H1 (cell line): ENCODE results near the gene CMYA5. TPM values are rescaled to one million over a fixed set of nuclear protein-coding genes. Genes with fewer than 3 reads are reported as not detected.

ENCODE experiments used
- CTCF ChIA-PET: fragments of 300-600 bp; sonication (Branson Sonifier 250); formaldehyde crosslinking; loops from one replicate; lab custom pipeline; 2021; ENCODE audit not compliant: partially characterized antibody; lab: Charles Lee
- POLR2A ChIA-PET: fragments of 300-600 bp; sonication (Branson Sonifier 250); formaldehyde crosslinking; loops from one replicate; lab custom pipeline; 2021; ENCODE audit warnings: inconsistent platforms; ENCODE audit not compliant: partially characterized antibody; lab: Charles Lee
- DNase-seq, 2 experiments: peaks; one replicate each; pipeline versions ENCODE4 v3.0.0 to v3.0.0-alpha.2; 2010 to 2022; ENCODE audit warnings: low spot score in 2 of 2, low read depth in 1 of 2, mixed read lengths in 1 of 2
- FAIRE-seq: peaks from 2 replicates; lab custom pipeline; 2011; peaks lifted over from hg19 to GRCh38; lab: Jason Lieb, UNC
- H2AFZ ChIP-seq: 2 replicates; pipeline ENCODE4 v1.8.1; 2012; ENCODE audit warnings: low read length, inconsistent platforms
- H2AK5ac ChIP-seq: 2 replicates; pipeline ENCODE4 v1.6.1; 2013; ENCODE audit warnings: low read depth, low read length
- H2BK120ac ChIP-seq: replicated peaks from 2 replicates; pipeline ENCODE3; 2013; ENCODE audit warnings: low read depth, low read length, inconsistent platforms
- H2BK12ac ChIP-seq: 2 replicates; pipeline ENCODE4 v1.6.1; 2013; ENCODE audit warnings: low read depth, low read length
- H2BK15ac ChIP-seq: 2 replicates; pipeline ENCODE4 v1.6.1; 2013; ENCODE audit warnings: low read length
- H2BK20ac ChIP-seq: 2 replicates; pipeline ENCODE4 v1.6.1; 2013; ENCODE audit warnings: low read length
- H2BK5ac ChIP-seq: 2 replicates; pipeline ENCODE4 v1.6.1; 2013; ENCODE audit warnings: low read depth, low read length
- H3K14ac ChIP-seq: 2 replicates; pipeline ENCODE4 v1.6.1; 2013; ENCODE audit warnings: inconsistent platforms; ENCODE audit not compliant: insufficient read length
- H3K18ac ChIP-seq: 2 replicates; pipeline ENCODE4 v1.6.1; 2013; ENCODE audit warnings: low read length; ENCODE audit errors: extremely low read depth
- H3K23ac ChIP-seq: 2 replicates; pipeline ENCODE4 v1.6.1; 2013; ENCODE audit warnings: inconsistent platforms; ENCODE audit not compliant: insufficient read length
- H3K23me2 ChIP-seq: 2 replicates; pipeline ENCODE4 v1.6.1; 2013; ENCODE audit warnings: low read depth, low read length
- H3K27ac ChIP-seq: 2 replicates; pipeline ENCODE4 v1.6.1; 2011; ENCODE audit warnings: low read depth, low read length, inconsistent platforms
- H3K27me3 ChIP-seq, 4 experiments: replicated peaks in 1 of 4; 1 replicate in 1 of 4; 2 replicates in 3 of 4; pipeline versions ENCODE4 v1.6.1 to v1.8.1; 2011 to 2013; ENCODE audit warnings: low read length in 3 of 4, mild to moderate bottlenecking in 3 of 4, inconsistent platforms in 2 of 4, mixed read lengths in 2 of 4, moderate library complexity in 1 of 4; ENCODE audit not compliant: control insufficient read depth in 3 of 4, insufficient read depth in 3 of 4; ENCODE audit errors: extremely low read depth in 1 of 4
- H3K36me3 ChIP-seq, 4 experiments: 2 replicates each; pipeline versions ENCODE4 v1.6.1 to v1.8.1; 2011 to 2013; ENCODE audit warnings: mild to moderate bottlenecking in 4 of 4, low read length in 3 of 4, moderate library complexity in 2 of 4, control low read depth in 1 of 4, inconsistent platforms in 1 of 4; ENCODE audit not compliant: insufficient read depth in 4 of 4, control insufficient read depth in 2 of 4
- H3K4ac ChIP-seq: replicated peaks from 2 replicates; pipeline ENCODE3; 2013; ENCODE audit warnings: low read length, low read depth, mixed read lengths, inconsistent platforms; ENCODE audit not compliant: insufficient read length
- H3K4me1 ChIP-seq, 4 experiments: replicated peaks in 1 of 4; 1 replicate in 1 of 4; 2 replicates in 3 of 4; pipeline versions ENCODE4 v1.6.1 to v1.8.1; 2011 to 2013; ENCODE audit warnings: low read length in 3 of 4, inconsistent platforms in 2 of 4, mixed read lengths in 1 of 4; ENCODE audit not compliant: insufficient read depth in 4 of 4, control insufficient read depth in 3 of 4
- H3K4me2 ChIP-seq, 2 experiments: 2 replicates each; pipeline versions ENCODE4 v1.6.1 to v1.8.1; 2011 to 2013; ENCODE audit warnings: low read depth in 2 of 2, low read length in 2 of 2, control low read depth in 1 of 2, inconsistent platforms in 1 of 2, mild to moderate bottlenecking in 1 of 2; ENCODE audit not compliant: insufficient read depth in 1 of 2
- H3K4me3 ChIP-seq, 4 experiments: fragments of 200-600, 300-600 bp in 1 of 4; sonication (generic), shearing (Covaris generic), sonication (Bioruptor Twin) in 1 of 4; 2 replicates each; pipeline versions ENCODE4 v1.5.1 to v1.8.1; 2011 to 2016; ENCODE audit warnings: low read length in 4 of 4, low read depth in 3 of 4, control low read depth in 2 of 4, inconsistent platforms in 2 of 4, mild to moderate bottlenecking in 2 of 4, mixed read lengths in 1 of 4, moderate library complexity in 1 of 4; ENCODE audit not compliant: insufficient read depth in 2 of 4; ENCODE audit errors: extremely low read depth in 1 of 4
- H3K56ac ChIP-seq: replicated peaks from 2 replicates; pipeline ENCODE3; 2013; ENCODE audit warnings: low read depth, mild to moderate bottlenecking, mixed read lengths, low read length, inconsistent platforms; ENCODE audit not compliant: insufficient read length
- H3K79me1 ChIP-seq: 2 replicates; pipeline ENCODE4 v1.6.1; 2013; ENCODE audit warnings: low read depth, low read length, control low read depth
- H3K79me2 ChIP-seq, 2 experiments: 2 replicates each; pipeline versions ENCODE4 v1.6.1 to v1.8.1; 2012 to 2013; ENCODE audit warnings: low read length in 2 of 2, mild to moderate bottlenecking in 2 of 2, inconsistent platforms in 1 of 2; ENCODE audit not compliant: insufficient read depth in 2 of 2, control insufficient read depth in 1 of 2
- H3K9ac ChIP-seq, 4 experiments: replicated peaks in 1 of 4; 1 replicate in 1 of 4; 2 replicates in 3 of 4; pipeline versions ENCODE4 v1.6.1 to v1.8.1; 2011 to 2013; ENCODE audit warnings: low read depth in 3 of 4, low read length in 3 of 4, control low read depth in 2 of 4, mild to moderate bottlenecking in 2 of 4, moderate library complexity in 2 of 4, inconsistent platforms in 1 of 4; ENCODE audit errors: extremely low read depth in 1 of 4
- H3K9me3 ChIP-seq, 2 experiments: 2 replicates each; pipeline versions ENCODE4 v1.6.1 to v1.8.1; 2012 to 2013; ENCODE audit warnings: mild to moderate bottlenecking in 2 of 2, moderate library complexity in 2 of 2, control low read depth in 1 of 2, inconsistent platforms in 1 of 2, low read depth in 1 of 2, low read length in 1 of 2, mixed read lengths in 1 of 2; ENCODE audit not compliant: insufficient read depth in 2 of 2
- H4K20me1 ChIP-seq, 2 experiments: replicated peaks in 1 of 2; 2 replicates each; pipeline versions ENCODE3 to v1.8.1; 2011 to 2013; ENCODE audit warnings: inconsistent platforms in 2 of 2, low read length in 2 of 2, mild to moderate bottlenecking in 1 of 2; ENCODE audit not compliant: insufficient read depth in 2 of 2, control insufficient read depth in 1 of 2
- H4K5ac ChIP-seq: 2 replicates; pipeline ENCODE4 v1.6.1; 2013; ENCODE audit warnings: low read length, low read depth, mixed read lengths, inconsistent platforms; ENCODE audit not compliant: insufficient read length
- H4K8ac ChIP-seq: 2 replicates; pipeline ENCODE4 v1.8.0; 2013; ENCODE audit warnings: mild to moderate bottlenecking, moderate library complexity, low read length, inconsistent platforms; ENCODE audit not compliant: insufficient read depth; ENCODE audit errors: extremely low read depth
- H4K91ac ChIP-seq: replicated peaks from 2 replicates; pipeline ENCODE3; 2013; ENCODE audit warnings: low read length, mixed read lengths, inconsistent platforms; ENCODE audit not compliant: insufficient read length
- KDM5A ChIP-seq: fragments of 200-600 bp; IDR thresholded peaks from 2 replicates; pipeline ENCODE4 v1.7.1; 2012; ENCODE audit warnings: mild to moderate bottlenecking, low read length, inconsistent platforms, mixed read lengths
- RBBP5 ChIP-seq: IDR thresholded peaks from 2 replicates; pipeline ENCODE4 v1.7.1; 2012; ENCODE audit warnings: low read depth, mild to moderate bottlenecking, inconsistent platforms, low read length, moderate library complexity, borderline replicate concordance
- WGBS, 2 experiments: shearing (Covaris generic) in 1 of 2; methylation state at CpG; one replicate each; pipeline versions ENCODE4 v1.1.6 to v1.1.7; 2013 to 2015; ENCODE audit warnings: low lambda C conversion rate in 2 of 2, mixed read lengths in 2 of 2, inconsistent platforms in 1 of 2, low coverage in 1 of 2, missing lambda C conversion rate in 1 of 2; ENCODE audit not compliant: insufficient replicate concordance in 2 of 2, insufficient coverage in 1 of 2, insufficient read length in 1 of 2; ENCODE audit errors: extremely low coverage in 1 of 2, missing lambda C conversion rate in 1 of 2; 5-methylcytosine and 5-hydroxymethylcytosine counted together
- polyA plus RNA-seq, 7 experiments: library from polyadenylated mRNA; depleted of rRNA in 3 of 7; stranded (reverse) in 5 of 7; unstranded in 2 of 7; fragments of >200 nt in 5 of 7; fragments of 200-250 nt in 2 of 7; gene quantifications; 1 replicate in 5 of 7; 2 replicates in 1 of 7; 4 replicates in 1 of 7; pipeline versions ENCODE4 v1.2.1 to v1.2.3, GENCODE V29; 2011 to 2013; ENCODE audit warnings: missing spikeins in 2 of 7, mixed read lengths in 2 of 7
- total RNA-seq: library from RNA; stranded (reverse); fragmentation: NEBNext Ultra II Directional; extraction: Animal tissue kit (Norgen Biotek cat#: 25700); gene quantifications from 2 replicates; pipeline ENCODE4 v1.2.1, GENCODE V29; 2021

Gene CMYA5
- total and polyA plus RNA-seq, 2 of the 8 experiments (the other 6 are each of a cell fraction or from before 2014, with no cell fraction given): 0.88 to 0.95 TPM

DNA sequence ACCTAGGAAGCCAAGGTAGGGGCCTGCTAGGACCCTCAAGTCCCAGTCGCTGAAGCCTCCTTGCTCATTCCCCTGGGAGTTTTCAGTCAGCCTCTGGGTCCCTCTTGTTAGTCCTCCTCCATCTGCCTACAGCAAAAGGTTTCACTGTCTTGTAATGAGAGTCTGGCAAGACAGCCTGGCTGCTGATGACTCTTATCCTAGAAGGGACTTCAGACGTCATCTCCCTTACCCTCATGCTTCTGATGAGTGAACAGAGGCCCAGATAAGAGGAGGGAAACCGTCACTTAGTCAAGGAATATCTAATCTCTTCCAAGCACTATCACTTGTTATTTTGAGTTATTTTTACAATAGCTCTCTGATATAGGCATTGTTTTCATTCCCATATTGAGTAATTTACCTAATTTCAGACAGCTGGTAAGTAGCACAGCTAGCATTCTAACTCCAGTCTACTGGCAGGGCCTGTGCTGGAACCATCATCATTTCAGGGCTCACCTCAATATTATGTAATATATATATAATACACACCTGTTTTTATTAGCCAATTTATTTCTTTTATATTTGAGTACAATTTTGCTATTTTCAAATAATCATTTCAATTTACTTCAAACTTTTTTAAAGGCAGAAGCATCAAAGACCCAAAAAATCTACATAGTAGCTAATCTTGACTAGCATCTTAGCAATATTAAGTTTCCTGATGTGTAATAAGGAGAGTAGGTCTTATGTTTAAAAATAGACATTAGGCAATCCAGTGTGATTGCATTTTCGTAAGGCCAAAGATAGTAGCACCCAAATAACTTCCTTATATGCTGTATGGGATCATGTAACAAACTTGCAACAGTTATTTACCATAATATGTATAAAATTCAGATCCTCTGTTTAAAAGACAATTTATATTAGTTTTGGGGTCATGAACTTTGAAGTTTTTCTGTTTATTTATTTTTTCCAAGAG lies 7.9 kb downstream of the CMYA5 start:
- ChIA-PET CTCF (interaction anchor here (0.6 to 1.5 kb wide), 3 partner anchors 20 to 241 kb away, joined by 3 to 4 read pairs (median 4); no protein-coding TSS in a partner anchor), POLR2A (interaction anchor here (1.6 kb wide), 1 partner anchor 8 kb away, joined by 5 read pairs; the partner anchor contains the start of gene CMYA5)
- Histone ChIP-seq H3K9me3 (no peaks in the 10 kb centered on the region), H2BK5ac (no peak overlapping the region), H3K4me2 (no peak overlapping the region), H2BK12ac (no peak overlapping the region), H2BK120ac (no peak overlapping the region), H4K20me1 (no peaks in the 10 kb centered on the region), H3K4me1 (no peaks in the 10 kb centered on the region), H3K4ac (no peak overlapping the region), H3K23ac (no peak overlapping the region), H3K79me1 (no peaks in the 10 kb centered on the region), H2BK15ac (no peak overlapping the region), H2AK5ac (no peak overlapping the region), H3K18ac (no peak overlapping the region), H3K9ac (no peak overlapping the region), H4K8ac (no peak overlapping the region), H3K14ac (no peak overlapping the region), H3K27ac (no peak overlapping the region), H2BK20ac (no peak overlapping the region), H3K79me2 (no peaks in the 10 kb centered on the region), H4K91ac (no peak overlapping the region), H4K5ac (no peak overlapping the region), H3K56ac (no peak overlapping the region), H2AFZ (no peak overlapping the region), H3K27me3 (no peaks in the 10 kb centered on the region), H3K36me3 (no peaks in the 10 kb centered on the region), H3K23me2 (no peaks in the 10 kb centered on the region), H3K4me3 (no peak overlapping the region)
- 85% methylated on average over 4 of the region's 4 CpGs; no CpG with 5 or more reads in 1 of the 2 experiments for WGBS, 2 experiments
- FAIRE-seq (no peak), DNase-seq (no peak)
- no peak for TF ChIP-seq KDM5A
- TF ChIP-seq RBBP5: no peak
